NCI-H774 (cell line): ENCODE data around the gene WDHD1.
A peak's percentile ranks its signal among the peaks of the same experiment; 100 is the strongest.
"Not testable (repeated sequence)": the region's sequence is repeated elsewhere in the genome, so short reads cannot be mapped to it uniquely, and the experiment has no call there.

ENCODE experiments used
- DNase-seq: peaks from one replicate; lab custom pipeline; 2025; lab: John Stamatoyannopoulos, UW

The WDHD1 gene

DNA sequence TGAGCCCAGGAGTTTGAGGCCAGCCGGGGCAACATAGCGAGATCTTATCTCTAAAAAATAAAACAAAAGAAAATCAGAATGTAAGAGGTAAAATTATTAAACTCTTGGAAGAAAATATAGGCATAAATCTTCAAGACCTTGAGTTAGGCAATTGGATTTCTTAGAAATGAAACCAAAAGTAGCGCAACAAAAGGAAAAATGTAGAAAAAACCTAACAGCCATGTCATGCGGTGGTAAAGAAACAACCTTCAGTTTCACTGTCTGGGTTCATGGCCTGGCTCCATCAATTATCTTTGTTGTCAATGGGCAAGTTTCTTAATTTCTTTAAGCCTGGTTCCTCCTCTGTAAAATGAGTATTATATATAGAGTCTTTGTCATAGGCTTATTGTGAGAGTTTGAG lies 118.7 kb downstream of the WDHD1 start:
- no peak for DNase-seq

DNA sequence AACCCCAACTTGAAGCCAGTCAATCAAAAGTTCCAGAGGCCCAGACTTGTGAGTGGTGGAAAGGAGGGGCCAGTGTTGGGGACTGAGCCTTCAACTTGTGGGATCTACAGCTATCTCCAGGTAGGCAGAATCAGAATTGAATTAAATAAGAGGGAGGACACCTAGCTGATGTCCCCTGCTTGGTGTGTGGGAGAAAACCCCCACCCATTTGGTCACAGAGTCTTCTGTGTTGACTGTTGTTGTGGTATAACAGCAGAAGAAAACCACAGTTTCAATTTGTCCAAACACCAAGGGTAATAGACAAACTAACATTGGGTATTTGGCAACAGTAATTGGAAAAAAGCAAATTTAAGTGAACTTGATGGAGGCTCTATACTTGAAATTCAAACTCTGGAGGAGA lies 120.8 kb downstream of the WDHD1 start:
- DNase-seq = no peak

DNA sequence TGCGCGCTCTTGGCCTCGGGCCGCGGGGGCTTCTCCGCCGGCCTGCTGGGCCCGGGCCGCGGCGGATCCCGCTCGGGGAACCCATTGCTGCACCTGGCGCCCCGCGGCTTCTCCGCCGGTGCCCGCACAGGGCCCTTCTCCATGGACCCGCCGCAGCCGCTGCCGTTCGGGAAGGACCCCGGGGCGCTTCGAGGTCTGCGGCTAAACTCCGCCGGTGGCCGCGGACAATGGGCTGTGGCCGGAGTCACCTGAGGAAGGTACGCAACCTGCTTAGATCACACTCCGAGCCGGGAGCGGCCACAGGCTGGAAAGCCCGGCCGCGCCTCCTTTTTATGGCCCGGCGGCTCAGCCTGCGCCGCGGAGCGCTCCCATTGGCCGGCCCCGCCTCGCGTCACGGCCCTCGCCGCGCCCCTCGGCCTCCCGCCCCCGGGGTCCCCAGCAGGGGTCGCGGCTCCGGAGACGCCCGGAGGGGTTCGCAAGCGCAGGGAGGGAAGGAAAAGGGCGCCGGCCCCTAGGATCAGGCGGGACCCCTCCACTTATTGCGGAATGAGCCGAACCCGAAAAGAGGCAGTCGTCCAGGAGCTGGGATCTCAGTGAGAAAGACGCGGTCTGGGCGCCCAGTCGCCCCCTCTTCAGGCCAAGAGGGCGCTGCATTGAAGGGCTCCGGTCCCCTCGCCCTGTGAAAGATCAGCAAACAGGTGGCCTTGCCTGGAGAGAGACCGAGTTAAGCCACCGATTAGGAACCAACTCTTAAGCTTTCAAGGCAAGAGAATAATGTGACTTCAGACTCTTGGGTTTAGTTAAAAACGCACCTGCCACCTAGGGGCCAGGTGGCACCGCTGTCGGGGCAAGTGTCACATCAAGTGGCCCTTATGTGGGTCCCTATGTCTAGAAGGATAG lies 124.1 kb downstream of the WDHD1 start, which contains the start of gene GCH1:
TSS of gene GCH1 (minus strand) at position 306 of the 900 bp plus-strand sequence. CDS start at position 143, 163 bp downstream.
- peak; percentile 75 for DNase-seq

DNA sequence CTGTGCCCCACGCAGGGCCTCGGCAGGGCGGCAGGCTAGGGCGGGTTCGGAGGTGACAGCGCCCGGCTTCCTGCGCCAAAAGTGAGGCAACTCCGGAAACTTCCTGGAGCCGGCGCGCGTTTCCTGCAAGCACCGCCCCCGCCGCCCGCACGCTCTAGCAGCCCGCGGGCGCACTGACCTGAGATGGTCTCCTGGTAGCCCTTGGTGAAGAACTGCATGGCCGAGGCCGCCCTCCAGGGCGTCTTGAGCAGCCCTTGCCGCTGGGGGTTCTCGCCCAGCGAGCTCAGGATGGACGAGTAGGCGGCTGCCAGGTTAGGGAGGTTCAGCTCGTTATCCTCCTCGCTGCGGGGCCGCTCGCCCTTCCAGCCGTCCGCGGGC lies 124.8 kb downstream of the WDHD1 start:
- peak; percentile 30 for DNase-seq

DNA sequence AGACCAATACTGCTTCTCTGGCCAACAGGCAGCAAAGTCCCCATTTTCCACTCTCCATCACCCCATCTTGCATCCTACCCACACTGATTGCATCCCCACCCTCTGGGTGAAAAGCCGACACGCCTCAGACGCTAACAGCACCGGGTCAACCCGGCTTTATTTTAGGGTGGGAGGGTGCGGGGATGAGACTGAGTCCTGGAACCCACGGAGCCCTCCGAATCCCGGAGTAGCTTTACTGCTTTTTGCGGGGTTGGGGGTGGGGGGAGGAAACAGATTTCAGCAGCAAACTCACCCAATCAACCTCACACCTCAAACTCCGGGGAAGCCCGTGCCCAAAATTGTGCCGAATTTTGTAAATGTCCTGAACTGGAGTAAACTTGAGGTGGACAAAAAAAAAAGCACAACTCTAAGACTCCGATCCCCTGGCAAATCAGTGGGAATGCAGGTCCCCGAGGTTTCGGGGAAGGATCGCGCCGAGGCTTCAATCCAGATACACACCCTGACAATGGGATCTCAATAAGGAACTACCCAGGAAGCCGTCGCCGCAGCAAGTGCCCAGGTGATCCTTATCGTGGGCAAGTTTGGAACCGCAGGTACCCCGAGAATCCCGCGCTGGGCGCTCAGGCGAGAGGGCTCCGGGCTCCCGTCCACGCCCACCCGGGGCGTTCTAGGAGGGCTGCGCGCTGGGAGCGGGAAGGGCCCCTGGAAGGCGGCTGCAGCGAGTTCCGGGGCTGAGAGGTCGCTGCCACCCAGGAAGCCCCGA lies 125.3 kb downstream of the WDHD1 start:
- DNase-seq = no peak

DNA sequence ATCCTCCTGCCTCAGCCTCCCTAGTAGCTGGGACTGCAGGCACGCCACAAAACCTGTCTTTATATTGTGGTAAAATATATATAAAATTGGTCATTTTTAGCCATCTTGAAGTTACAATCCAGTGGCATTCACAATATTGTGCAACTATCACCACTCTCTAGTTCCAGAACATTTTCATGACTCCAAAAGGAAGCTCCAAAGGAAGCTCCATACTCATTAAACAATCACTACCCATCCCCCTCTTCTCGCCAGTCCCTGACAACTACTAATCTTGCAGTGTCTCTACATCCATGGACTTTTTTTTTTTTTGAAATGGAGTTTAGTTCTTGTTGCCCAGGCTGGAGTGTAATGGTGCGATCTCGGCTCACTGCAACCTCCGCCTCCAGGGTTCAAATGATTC lies 127.3 kb downstream of the WDHD1 start:
- no peak for DNase-seq

DNA sequence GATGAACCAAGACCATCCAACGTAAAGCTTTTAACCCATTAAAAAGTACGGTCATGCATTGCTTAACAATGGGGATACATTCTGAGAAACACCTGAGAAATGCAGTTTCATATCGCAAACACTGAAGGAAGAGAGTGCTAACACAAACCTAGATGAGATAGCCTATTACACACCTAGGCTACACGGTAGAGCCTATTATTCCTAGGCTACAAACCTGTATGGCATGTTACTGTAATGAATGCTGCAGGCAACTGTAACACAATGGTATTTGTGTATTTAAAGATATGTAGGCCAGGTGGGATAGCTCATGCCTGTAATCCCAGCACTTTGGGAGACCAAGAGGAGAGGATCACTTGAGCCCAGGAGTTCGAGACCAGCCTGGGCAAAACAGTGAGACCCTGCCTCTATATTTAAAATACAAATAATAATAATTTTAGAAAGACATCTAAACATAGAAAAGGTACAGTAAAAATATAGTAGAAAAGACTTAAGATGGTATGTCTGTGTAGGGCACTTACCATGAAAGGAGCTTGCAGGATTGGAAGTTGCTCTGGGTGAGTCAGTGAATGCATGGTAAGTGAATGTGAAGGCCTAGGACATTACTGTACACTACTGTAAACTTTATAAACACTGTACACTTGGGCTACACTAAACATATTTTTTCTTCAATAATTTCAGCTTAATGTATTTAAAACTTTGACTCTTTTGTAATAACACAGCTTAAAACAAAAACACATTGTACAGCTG lies 128.9 kb downstream of the WDHD1 start:
- DNase-seq = not testable (repeated sequence)

DNA sequence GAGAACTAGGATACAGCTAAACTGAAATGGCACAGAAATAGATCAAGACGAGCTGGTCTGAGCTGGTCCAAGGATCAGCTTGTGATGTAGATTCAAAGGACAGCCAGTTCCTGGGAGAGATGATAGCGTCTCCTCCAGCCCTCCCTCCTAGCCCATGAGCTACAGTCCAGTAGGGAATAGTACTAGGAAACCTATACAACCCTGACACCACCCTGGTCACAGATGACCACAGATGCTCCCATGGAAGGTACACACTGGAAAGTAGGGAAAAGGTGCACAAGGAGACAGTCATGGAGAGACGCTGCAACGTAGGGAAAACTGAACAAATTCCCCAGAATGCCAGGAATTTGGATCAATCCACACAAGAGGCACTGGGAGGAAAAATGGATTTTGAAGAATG lies 131.2 kb downstream of the WDHD1 start:
- no peak for DNase-seq

DNA sequence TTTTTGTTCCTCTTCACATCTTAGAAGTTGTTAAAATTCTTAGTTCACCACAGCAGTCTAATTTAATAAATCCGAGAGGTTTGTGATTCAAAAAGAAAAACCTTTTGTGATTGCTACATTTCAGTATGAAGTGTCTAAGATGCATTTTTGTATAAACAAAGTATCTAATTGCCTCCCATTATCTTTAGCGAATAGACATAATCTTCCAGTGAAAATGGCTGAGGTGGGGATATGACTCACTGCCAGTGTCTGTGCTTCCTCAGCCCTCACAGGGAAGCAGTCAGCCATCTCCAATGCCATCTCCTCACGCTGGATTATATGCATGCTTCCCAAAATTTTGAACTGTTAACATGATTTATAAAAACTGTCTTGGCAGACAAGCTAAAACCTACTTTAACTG lies 131.9 kb downstream of the WDHD1 start:
- no peak for DNase-seq

DNA sequence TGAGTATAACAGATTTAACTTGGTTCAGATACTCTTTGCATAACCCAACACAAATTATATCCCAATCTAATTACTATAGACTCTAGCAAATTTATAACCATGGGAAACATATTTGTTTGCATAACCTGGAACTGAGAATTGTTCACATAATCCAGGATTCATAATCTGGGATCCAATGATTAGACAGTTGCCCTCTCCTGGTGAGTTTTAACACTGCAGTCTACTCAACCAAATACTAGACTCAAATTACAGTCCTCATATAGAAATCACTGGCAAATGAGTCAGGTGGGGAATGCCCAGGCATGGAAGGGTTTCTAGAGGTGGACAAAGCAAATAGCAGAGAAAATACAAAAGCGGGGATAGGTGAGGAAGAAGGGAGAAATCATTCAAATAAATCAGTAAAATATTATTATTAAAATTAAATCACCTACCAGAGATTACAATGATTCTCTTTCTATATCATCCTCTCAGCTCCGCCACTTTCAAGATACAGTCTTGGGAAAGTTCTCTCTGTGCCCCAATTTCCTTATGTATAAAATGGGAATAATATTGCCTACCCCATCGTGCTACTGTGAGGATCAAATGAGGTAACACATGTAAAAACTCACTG lies 133.6 kb downstream of the WDHD1 start:
- DNase-seq = no peak

DNA sequence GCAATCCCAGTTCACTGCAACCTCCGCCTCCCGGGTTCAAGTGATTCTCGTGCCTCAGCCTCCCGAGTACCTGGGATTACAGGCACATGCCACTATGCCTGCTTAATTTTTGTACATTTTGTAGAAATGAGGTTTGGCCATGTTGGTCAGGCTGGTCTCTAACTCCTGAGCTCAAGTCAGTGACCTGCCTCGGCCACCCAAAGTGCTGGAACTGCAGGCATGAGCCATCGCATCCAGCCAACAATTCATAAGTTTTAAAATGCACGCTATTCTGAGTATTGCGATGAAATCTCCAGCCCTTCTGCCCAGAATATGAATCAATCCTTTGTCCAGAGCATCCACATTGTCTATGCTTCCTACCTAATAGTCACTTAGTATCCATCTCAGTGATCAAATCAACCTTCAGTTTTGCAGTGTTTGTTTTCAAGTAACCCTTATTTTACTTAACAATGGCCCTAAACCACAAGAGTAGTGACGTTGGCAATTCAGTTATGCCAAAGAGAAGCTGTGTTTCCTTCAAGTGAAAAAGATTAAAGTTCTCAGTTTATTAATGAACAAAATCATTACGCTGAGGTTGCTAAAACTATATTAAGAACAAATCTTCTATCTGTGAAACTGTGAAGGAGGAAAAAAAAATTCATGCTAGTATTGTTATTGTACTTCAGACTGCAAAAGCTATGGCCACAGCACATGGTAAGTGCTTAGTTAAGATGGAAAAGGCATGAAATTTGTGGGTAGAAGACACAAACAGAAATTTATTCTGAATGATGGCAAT lies 135.2 kb downstream of the WDHD1 start:
- no peak for DNase-seq

DNA sequence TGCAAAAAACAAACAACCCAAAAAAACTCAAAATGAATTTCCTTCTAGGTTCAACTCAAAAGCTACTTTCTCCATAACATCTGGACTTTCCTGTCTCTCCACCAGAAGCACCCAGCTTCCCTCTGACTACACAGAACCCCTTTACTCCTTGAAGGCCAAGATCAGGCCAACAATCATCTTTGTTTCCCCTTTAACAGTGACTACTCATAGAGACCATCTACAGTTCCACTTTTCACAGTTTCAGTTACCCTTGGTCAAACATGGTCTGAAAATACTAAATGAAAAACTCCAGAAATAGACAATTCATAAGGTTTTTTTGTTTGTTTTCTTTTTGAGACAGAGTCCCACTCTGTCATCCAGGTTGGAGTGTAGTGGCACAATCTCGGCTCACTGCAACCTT lies 136.1 kb downstream of the WDHD1 start:
- no peak for DNase-seq

DNA sequence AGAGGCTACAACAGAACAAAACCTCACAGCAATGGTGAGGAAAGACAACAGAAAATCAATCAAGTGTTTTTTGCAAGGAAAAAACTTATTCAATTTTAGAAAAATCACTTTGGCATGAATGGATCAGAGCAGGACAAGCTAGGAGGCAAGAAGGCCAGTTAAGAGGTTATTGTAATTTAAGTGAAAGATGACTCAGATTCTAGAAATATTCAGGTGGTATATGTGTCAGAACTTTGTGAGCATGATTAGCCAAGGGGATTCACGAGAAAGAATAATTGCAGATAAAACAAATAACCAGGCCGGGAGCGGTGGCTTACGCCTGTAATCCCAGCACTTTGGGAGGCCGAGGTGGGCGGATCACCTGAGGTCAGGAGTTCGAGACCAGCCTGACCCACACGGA lies 137.0 kb downstream of the WDHD1 start:
- no peak for DNase-seq
